HepG2 (cell line): ENCODE data around the gene ACSM6. TPM values are rescaled to one million over a fixed set of nuclear protein-coding genes. Genes with fewer than 3 reads are reported as not detected.

ENCODE experiments used
- ATAC-seq: fragments of 200-7000 bp; cut with Tn5 transposase; 3 replicates; pipeline ENCODE4 v1.9.1; 2020; ENCODE audit warnings: mild to moderate bottlenecking, moderate library complexity
- BruUV-seq: library from RNA; stranded (reverse); fragments of 400-500 nt; replicated peaks from 2 replicates; lab custom pipeline; 2021; lab: Mats Ljungman, UMichigan
- CTCF ChIA-PET: fragments of 300-600 bp; formaldehyde crosslinking; extraction: SDS; loops from one replicate; lab custom pipeline; 2021; ENCODE audit warnings: low total read pairs, inconsistent platforms, low intra/inter-chr PET ratio; lab: Yijun Ruan, JAX
- POLR2A ChIA-PET: fragments of 350-600 bp; sonication (Branson Sonifier 250); formaldehyde crosslinking; loops from one replicate; lab custom pipeline; 2020; ENCODE audit warnings: antibody characterized with exemption, inconsistent platforms; lab: Yijun Ruan, JAX
- DNase-seq: peaks from one replicate; pipeline ENCODE4 v3.0.0-alpha.2; 2015; ENCODE audit warnings: low spot score
- FAIRE-seq: peaks from 3 replicates; lab custom pipeline; 2011; peaks lifted over from hg19 to GRCh38; lab: Jason Lieb, UNC
- H2AFZ ChIP-seq: one replicate; pipeline ENCODE4 v1.6.1; 2011; ENCODE audit warnings: low read length, inconsistent platforms
- H3K27ac ChIP-seq: fragments of 300-600 bp; 3 replicates; pipeline ENCODE4 v1.8.0; 2011; ENCODE audit warnings: mixed run types, mild to moderate bottlenecking, mixed read lengths, low read length, inconsistent platforms; ENCODE audit not compliant: insufficient read depth; ENCODE audit errors: extremely low read length
- H3K27me3 ChIP-seq, 2 experiments: fragments of 200-600 bp in 1 of 2; 2 replicates in 1 of 2; 3 replicates in 1 of 2; pipeline versions ENCODE4 v1.6.0 to v1.8.0; 2011; ENCODE audit warnings: low read length in 2 of 2, mild to moderate bottlenecking in 2 of 2, moderate library complexity in 2 of 2, inconsistent platforms in 1 of 2; ENCODE audit not compliant: insufficient read depth in 2 of 2, control insufficient read depth in 1 of 2
- H3K36me3 ChIP-seq, 2 experiments: fragments of 200-600 bp in 1 of 2; replicated peaks in 1 of 2; 2 replicates in 1 of 2; 3 replicates in 1 of 2; pipeline versions ENCODE4 v1.5.1 to v1.8.0; 2011; ENCODE audit warnings: low read length in 2 of 2, inconsistent platforms in 1 of 2; ENCODE audit not compliant: insufficient read depth in 2 of 2, control insufficient read depth in 1 of 2
- H3K4me1 ChIP-seq: 2 replicates; pipeline ENCODE4 v1.5.1; 2012; ENCODE audit warnings: low read length, inconsistent platforms; ENCODE audit not compliant: insufficient read depth
- H3K4me2 ChIP-seq: 2 replicates; pipeline ENCODE4 v1.6.0; 2011; ENCODE audit warnings: low read depth, low read length, inconsistent platforms
- H3K4me3 ChIP-seq, 3 experiments: fragments of 200-600 bp in 1 of 3; sonication (generic), shearing (Covaris generic) in 1 of 3; replicated peaks in 1 of 3; 2 replicates each; pipeline ENCODE4 v1.5.1; 2011 to 2016; ENCODE audit warnings: low read length in 3 of 3, inconsistent platforms in 2 of 3, low read depth in 2 of 3, mild to moderate bottlenecking in 2 of 3, control low read depth in 1 of 3, mixed read lengths in 1 of 3; ENCODE audit not compliant: insufficient read depth in 1 of 3
- H3K79me2 ChIP-seq: one replicate; pipeline ENCODE4 v1.6.1; 2011; ENCODE audit warnings: low read length, inconsistent platforms; ENCODE audit not compliant: insufficient read depth
- H3K9ac ChIP-seq: 2 replicates; pipeline ENCODE4 v1.6.0; 2011; ENCODE audit warnings: mild to moderate bottlenecking, low read depth, low read length, inconsistent platforms; ENCODE audit not compliant: insufficient read depth
- H3K9me3 ChIP-seq: 2 replicates; pipeline ENCODE4 v1.5.1; 2012; ENCODE audit warnings: mild to moderate bottlenecking, low read length
- H4K20me1 ChIP-seq: 2 replicates; pipeline ENCODE4 v1.6.0; 2011; ENCODE audit warnings: inconsistent platforms, mild to moderate bottlenecking, low read length, moderate library complexity; ENCODE audit not compliant: insufficient read depth
- ATM ChIP-seq: fragments of 450-650 bp; IDR thresholded peaks from 2 replicates; pipeline ENCODE4 v1.7.1; 2017; ENCODE audit warnings: mild to moderate bottlenecking, borderline replicate concordance
- CBX1 ChIP-seq: IDR thresholded peaks from one replicate; pipeline ENCODE4 v1.6.1; 2016; ENCODE audit warnings: antibody characterized with exemption, low read depth
- GLI4 ChIP-seq: sonication (generic); formaldehyde crosslinking; IDR thresholded peaks from 2 replicates; pipeline ENCODE4 v1.5.1; 2020; ENCODE audit warnings: missing genetic modification reagents, mild to moderate bottlenecking, moderate library complexity, borderline replicate concordance
- TGIF2 ChIP-seq: IDR thresholded peaks from 2 replicates; pipeline ENCODE4 v1.6.1; 2016; ENCODE audit warnings: control low read depth, missing compliant biosample characterization
- ZBTB21 ChIP-seq: sonication (generic); formaldehyde crosslinking; IDR thresholded peaks from 2 replicates; pipeline ENCODE4 v1.4.0; 2020; ENCODE audit warnings: missing genetic modification reagents
- WGBS: methylation state at CpG from one replicate; pipeline ENCODE4 v1.1.6; 2017; ENCODE audit warnings: low lambda C conversion rate; 5-methylcytosine and 5-hydroxymethylcytosine counted together
- in situ Hi-C: cut with HindIII; loops from 2 replicates; pipeline ENCODE4 v1.10.0; 2017; ENCODE audit warnings: low pct_unique_long_range_greater_than_20kb; ENCODE audit not compliant: extremely low pct_ligation_motif_present
- intact Hi-C: fragments of 100-400 bp; cut with micrococcal nuclease; formaldehyde crosslinking; loops from one replicate; pipeline ENCODE4 v1.10.0; 2022; ENCODE audit not compliant: unreplicated experiment
- polyA plus RNA-seq, 8 experiments: library from polyadenylated mRNA; depleted of rRNA in 3 of 8; stranded (reverse) in 7 of 8; unstranded in 1 of 8; fragments of >200 nt; fragmentation: Illumina TruSeq in 4 of 8; extraction: Trizol in 4 of 8; gene quantifications; 2 replicates each; pipeline versions ENCODE4 v1.2.1 to v1.2.3, GENCODE V29; 2011 to 2016; ENCODE audit warnings: low read depth in 4 of 8, missing spikeins in 1 of 8, mixed read lengths in 1 of 8; ENCODE audit not compliant: insufficient read depth in 1 of 8
- total RNA-seq, 5 experiments: library from RNA; depleted of rRNA; stranded (reverse); fragments of >200 nt; fragmentation: Illumina TruSeq; extraction: Trizol; gene quantifications; 2 replicates each; pipeline ENCODE4 v1.2.3, GENCODE V29; 2016; ENCODE audit warnings: low read depth in 1 of 5
- TF ChIP-seq, protein P1 (sequence below): sonication (generic); formaldehyde crosslinking; IDR thresholded peaks from 2 replicates; pipeline ENCODE4 v1.4.0; 2020; ENCODE audit warnings: missing genetic modification reagents; ENCODE audit errors: not compliant biosample characterization
- TF ChIP-seq, protein P2 (sequence below): sonication (generic); formaldehyde crosslinking; IDR thresholded peaks from 2 replicates; pipeline ENCODE4 v1.5.0; 2020; ENCODE audit warnings: missing genetic modification reagents, mild to moderate bottlenecking, borderline replicate concordance

The ACSM6 gene
- total and polyA plus RNA-seq, 2 of the 13 experiments (the other 11 are each of a cell fraction or from before 2014, with no cell fraction given), result not detected

DNA sequence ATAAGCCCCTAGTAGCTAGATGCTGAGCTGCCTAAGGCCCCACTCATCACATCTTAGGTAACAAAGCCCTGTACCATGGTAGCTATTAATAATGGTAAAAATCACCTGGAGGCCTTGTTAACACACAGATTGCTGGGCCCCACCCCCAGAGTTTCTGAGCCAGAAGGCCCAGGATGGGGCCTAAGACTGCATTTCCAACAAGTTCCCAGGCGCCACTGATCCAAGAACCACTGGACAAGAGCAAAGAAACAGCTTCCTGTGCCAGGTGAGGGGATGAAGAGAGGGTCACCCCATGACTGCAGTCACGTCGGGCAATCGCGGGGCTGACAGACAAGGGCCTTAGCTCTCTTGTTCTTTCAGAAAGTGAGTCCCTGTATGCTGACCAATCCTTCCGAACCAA is 46.8 kb downstream of the ACSM6 start:
- Histone ChIP-seq H3K27ac (no peak overlapping the region), H2AFZ (no peak overlapping the region), H3K9ac (no peak overlapping the region), H4K20me1 (no peaks in the 10 kb centered on the region), H3K4me2 (no peak overlapping the region), H3K36me3 (peaks cover 43 to 81% of the 10 kb centered on the region in 2 experiments), H3K4me3 (no peak overlapping the region), H3K79me2 (no peaks in the 10 kb centered on the region), H3K4me1 (no peaks in the 10 kb centered on the region), H3K9me3 (no peaks in the 10 kb centered on the region), H3K27me3 (no peaks in the 10 kb centered on the region)
- DNase-seq, result no peak
- CTCF ChIA-PET, result no interaction called here
- no peak for ATAC-seq
- 86% methylated on average over 6 of the region's 6 CpGs for WGBS
- FAIRE-seq, result no peak
- BruUV-seq, result no TSS peak
- POLR2A ChIA-PET, result no interaction called here
- in situ Hi-C loops, result loop anchor here (5.0 to 25.0 kb wide), 2 partner anchors 109 to 604 kb away; no protein-coding TSS in a partner anchor
- intact Hi-C loops, result no loop called here
- TF ChIP-seq, protein P1, sequence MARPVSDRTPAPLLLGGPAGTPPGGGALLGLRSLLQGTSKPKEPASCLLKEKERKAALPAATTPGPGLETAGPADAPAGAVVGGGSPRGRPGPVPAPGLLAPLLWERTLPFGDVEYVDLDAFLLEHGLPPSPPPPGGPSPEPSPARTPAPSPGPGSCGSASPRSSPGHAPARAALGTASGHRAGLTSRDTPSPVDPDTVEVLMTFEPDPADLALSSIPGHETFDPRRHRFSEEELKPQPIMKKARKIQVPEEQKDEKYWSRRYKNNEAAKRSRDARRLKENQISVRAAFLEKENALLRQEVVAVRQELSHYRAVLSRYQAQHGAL (CRISPR knock-in tag), result no peak
- TF ChIP-seq, protein P2, sequence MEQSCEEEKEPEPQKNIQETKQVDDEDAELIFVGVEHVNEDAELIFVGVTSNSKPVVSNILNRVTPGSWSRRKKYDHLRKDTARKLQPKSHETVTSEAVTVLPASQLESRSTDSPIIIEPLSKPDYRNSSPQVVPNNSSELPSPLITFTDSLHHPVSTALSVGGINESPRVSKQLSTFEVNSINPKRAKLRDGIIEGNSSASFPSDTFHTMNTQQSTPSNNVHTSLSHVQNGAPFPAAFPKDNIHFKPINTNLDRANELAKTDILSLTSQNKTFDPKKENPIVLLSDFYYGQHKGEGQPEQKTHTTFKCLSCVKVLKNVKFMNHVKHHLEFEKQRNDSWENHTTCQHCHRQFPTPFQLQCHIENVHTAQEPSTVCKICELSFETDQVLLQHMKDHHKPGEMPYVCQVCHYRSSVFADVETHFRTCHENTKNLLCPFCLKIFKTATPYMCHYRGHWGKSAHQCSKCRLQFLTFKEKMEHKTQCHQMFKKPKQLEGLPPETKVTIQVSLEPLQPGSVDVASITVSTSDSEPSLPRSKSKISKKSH, result no peak
- no peak for TF ChIP-seq ATM
- no peak for TF ChIP-seq ZBTB21 (CRISPR knock-in tag)
- no peak for TF ChIP-seq GLI4 (CRISPR knock-in tag)
- TF ChIP-seq CBX1, result no peak
- no peak for TF ChIP-seq TGIF2 (CRISPR knock-in tag)
